Renal cortical epithelial cell (primary cell): Measurements from ENCODE around the gene TMEM151B. TPM values are rescaled to one million over a fixed set of nuclear protein-coding genes. Genes with fewer than 3 reads are reported as not detected.

Source experiments
- DNase-seq: peaks from one replicate; pipeline ENCODE4 v3.0.0-alpha.2; 2011; ENCODE audit warnings: low read depth
- total RNA-seq: library from RNA; depleted of rRNA; stranded (reverse); fragments of >200 nt; gene quantifications from 2 replicates; pipeline ENCODE4 v1.2.3, GENCODE V29; 2014

TMEM151B gene
- total RNA-seq, 1 donor from 2014 or later: not detected

DNA sequence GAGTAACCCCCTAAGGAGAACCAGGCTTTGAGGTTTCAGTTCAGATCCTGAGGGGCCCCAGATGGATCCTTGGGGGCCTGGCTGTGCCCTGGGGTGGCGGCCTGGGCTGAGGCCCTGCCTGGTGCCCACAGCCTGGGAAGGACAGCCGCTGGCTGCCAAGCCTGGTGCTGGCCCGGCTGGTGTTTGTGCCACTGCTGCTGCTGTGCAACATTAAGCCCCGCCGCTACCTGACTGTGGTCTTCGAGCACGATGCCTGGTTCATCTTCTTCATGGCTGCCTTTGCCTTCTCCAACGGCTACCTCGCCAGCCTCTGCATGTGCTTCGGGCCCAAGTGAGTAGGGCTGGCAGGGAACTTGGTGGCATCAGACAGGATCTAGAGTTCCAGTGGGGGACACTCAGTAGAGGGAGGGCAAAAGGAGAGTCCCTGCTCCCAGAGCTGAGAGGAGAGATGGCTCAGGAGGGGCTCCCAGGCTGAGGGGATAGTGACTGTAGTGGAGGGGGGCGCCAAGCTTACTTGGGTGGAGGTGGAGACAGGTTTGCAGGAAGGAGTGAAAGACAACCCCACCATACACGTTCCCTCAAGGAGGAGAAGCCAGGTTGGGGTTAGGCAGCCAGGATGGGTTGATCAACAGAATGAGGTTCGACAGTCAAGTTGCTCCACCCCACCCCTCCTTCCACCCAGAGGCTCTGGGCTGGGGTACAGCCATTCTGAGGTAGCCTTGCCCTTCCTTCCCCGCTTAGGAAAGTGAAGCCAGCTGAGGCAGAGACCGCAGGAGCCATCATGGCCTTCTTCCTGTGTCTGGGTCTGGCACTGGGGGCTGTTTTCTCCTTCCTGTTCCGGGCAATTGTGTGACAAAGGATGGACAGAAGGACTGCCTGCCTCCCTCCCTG is 37.3 kb upstream of the TMEM151B start:
- DNase-seq: no peak

GRCh38 chr6:44233567-44234100 is 36.6 kb upstream of the TMEM151B start:
- DNase-seq: no peak

DNA sequence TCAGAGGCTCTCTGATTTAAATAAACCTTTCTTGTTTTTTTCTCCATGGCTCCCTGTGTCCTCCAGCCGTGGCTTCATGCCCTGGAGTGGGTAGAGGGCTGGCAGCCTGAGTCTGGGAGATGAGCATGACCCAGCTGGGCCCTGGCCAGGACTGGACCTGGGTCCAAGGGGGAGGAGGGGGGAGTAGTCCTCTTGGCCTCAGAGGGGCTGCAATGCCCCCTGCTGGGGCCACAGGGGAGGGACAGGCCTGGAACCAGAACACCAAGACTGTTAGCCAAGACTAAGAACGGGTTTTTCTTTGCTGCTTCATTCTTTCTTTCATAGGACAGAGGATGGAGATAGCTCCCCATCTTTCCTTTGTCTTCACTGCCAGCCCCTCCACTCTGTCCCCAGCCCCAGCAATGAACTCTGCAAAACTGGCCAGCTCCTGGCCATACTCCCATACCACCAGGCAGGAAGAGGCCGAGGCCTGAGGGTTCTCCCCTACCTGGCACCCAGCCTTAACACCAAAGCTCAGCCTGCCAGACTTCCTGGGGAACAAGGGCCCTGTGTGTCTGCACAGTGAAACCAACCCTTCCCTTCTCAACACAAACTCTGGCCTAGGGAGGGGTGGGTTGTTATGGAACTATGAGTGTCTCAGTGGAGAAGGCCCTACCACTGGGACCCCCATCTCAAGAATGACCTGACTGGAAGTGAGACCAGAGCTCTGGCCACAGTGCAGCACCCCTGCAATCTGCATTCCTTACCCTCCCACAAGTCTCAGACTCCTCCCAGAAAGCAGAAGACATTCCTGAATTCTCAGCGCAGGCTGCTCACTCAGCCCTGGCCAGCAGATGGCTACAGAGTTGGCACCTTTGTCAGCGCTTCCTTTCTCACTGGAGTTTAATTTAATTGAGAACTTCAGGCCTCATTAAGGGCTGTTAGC is 35.9 kb upstream of the TMEM151B start:
- peak; percentile 89 for DNase-seq

DNA sequence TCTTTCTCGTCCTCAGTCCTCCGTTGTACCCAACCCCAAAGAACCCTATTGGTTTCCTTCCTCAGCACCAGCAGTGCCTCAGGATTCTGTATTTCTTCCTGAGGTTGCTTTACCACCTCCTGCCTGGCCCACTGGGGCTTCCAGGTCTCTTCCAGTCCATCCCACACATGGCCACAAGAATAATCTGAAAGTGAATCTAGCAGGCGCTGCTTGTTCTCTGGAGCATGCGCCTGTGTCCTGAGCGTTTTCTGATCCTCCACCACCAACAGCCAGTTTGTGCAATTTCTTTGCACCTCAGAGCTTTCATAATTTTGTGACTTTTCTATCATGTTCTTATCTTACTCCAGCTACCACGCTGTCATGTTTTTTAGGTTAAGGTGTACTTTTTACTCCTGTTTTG is 35.0 kb upstream of the TMEM151B start:
- DNase-seq: no peak

- DNase-seq: no peak
These were observed 34.2 kb upstream of the TMEM151B start for GRCh38 chr6:44235891-44236516.

- DNase-seq: peak; percentile 99
These were observed 33.0 kb upstream of the TMEM151B start for GRCh38 chr6:44237021-44237812.

- no peak for DNase-seq
These were observed 32.3 kb upstream of the TMEM151B start for GRCh38 chr6:44237813-44238433.

GRCh38 chr6:44238687-44239350 is 31.4 kb upstream of the TMEM151B start:
- no peak for DNase-seq

DNA sequence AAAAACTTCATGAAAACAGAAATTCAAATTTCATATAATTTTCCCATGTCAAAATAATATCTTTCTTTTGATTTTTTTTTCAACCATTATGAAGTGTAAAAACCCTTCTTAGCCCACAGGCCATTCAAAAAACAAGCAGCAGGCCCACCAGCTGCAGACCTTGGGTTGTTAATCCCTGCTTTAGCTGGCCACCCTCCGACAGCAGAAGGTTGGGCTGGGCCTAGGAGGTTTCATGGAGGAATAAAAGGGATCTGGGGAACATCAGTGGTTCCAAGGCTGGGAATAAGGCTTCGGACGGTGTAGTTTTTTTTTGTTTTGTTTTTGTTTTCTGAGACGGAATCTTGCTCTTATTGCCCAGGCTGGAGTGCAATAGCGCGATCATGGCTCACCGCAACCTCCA is 26.9 kb upstream of the TMEM151B start:
- DNase-seq: no peak

- DNase-seq: no peak
These were observed 24.8 kb upstream of the TMEM151B start for GRCh38 chr6:44245391-44245911.

DNA sequence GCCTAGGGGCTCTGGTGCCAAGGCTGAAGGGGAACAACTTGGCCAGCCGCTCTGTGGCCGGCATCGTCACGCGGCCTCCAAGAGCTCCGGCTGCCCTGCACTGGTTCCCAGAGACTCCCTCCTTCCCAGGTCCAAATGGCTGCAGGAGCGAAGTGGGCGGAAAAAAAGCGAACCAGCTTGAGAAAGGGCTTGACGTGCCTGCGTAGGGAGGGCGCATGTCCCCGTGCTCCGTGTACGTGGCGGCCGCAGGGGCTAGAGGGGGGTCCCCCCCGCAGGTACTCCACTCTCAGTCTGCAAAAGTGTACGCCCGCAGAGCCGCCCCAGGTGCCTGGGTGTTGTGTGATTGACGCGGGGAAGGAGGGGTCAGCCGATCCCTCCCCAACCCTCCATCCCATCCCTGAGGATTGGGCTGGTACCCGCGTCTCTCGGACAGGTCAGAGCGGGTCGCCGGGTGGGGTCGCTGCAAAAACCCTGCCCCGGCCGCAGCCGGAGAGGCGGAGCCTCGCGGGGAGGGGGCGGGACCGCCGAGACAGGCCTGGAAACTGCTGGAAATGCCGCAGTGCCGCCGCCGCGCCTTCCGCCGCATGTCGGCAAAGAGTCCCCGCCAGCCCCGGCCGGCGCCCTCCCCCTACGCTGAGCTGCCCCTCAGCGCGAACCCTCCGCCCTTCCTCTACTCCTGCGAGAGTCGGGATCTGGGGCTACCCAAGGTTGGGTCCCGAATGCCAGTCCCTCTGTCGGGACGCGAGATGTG is 24.2 kb upstream of the TMEM151B start:
- peak; percentile 51 for DNase-seq

- peak; percentile 98 for DNase-seq
These were observed 23.4 kb upstream of the TMEM151B start, which contains the start of gene HSP90AB1 for GRCh38 chr6:44246663-44247337. Gene HSP90AB1, plus strand, starts transcription at chr6:44247101. Its CDS starts 1,529 bp downstream, at chr6:44248630.

- DNase-seq: peak; percentile 19
These were observed 22.6 kb upstream of the TMEM151B start for GRCh38 chr6:44247338-44248302.

- DNase-seq: no peak
These were observed 21.7 kb upstream of the TMEM151B start for GRCh38 chr6:44248579-44248978.

- DNase-seq: no peak
These were observed 21.0 kb upstream of the TMEM151B start for GRCh38 chr6:44249082-44249748.

DNA sequence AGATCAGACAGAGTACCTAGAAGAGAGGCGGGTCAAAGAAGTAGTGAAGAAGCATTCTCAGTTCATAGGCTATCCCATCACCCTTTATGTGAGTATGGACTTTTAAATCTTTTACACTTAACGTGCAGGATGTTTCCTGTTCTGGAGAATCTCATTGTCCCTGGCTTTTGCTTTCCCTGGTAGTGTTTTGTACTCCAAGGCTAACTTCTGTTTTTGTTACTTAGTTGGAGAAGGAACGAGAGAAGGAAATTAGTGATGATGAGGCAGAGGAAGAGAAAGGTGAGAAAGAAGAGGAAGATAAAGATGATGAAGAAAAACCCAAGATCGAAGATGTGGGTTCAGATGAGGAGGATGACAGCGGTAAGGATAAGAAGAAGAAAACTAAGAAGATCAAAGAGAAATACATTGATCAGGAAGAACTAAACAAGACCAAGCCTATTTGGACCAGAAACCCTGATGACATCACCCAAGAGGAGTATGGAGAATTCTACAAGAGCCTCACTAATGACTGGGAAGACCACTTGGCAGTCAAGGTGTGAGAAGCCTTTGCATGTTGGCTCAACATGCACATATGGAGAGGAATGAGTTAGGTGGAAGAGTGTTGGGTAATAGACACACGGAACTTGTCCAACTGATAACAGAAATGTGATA is 20.1 kb upstream of the TMEM151B start:
- no peak for DNase-seq
